Measurements from ENCODE around the gene ANAPC5.
"Not testable (repeated sequence)": the region's sequence is repeated elsewhere in the genome, so short reads cannot be mapped to it uniquely, and the experiment has no call there.

The ANAPC5 gene

GRCh38 chr12:121283841-121284240, 68.4 kb downstream of the ANAPC5 start:
- no peak for DNase-seq

- no peak for DNase-seq
These were observed 68.8 kb downstream of the ANAPC5 start for GRCh38 chr12:121283388-121283787.

GRCh38 chr12:121282910-121283309, 69.3 kb downstream of the ANAPC5 start:
- DNase-seq = not testable (repeated sequence)

- DNase-seq = peak; percentile 2
These were observed 70.0 kb downstream of the ANAPC5 start for GRCh38 chr12:121282072-121282742.

- DNase-seq = not testable (repeated sequence)
These were observed 71.1 kb downstream of the ANAPC5 start for GRCh38 chr12:121281116-121281515.

- DNase-seq = not testable (repeated sequence)
These were observed 71.7 kb downstream of the ANAPC5 start for GRCh38 chr12:121280531-121280930.

GRCh38 chr12:121279507-121279915, 72.7 kb downstream of the ANAPC5 start:
- DNase-seq = no peak

GRCh38 chr12:121279071-121279375, 73.2 kb downstream of the ANAPC5 start:
- no peak for DNase-seq

GRCh38 chr12:121278169-121279070, 73.8 kb downstream of the ANAPC5 start:
- no peak for DNase-seq

- DNase-seq = no peak
These were observed 74.8 kb downstream of the ANAPC5 start for GRCh38 chr12:121277374-121277759.

GRCh38 chr12:121274036-121274763, 78.0 kb downstream of the ANAPC5 start:
- DNase-seq = no peak

- DNase-seq = no peak
These were observed 78.8 kb downstream of the ANAPC5 start for GRCh38 chr12:121273364-121273896.

- no peak for DNase-seq
These were observed 84.4 kb downstream of the ANAPC5 start for GRCh38 chr12:121267822-121268221.

GRCh38 chr12:121264951-121265515, 87.2 kb downstream of the ANAPC5 start:
- DNase-seq = no peak

- DNase-seq = no peak
These were observed 88.1 kb downstream of the ANAPC5 start for GRCh38 chr12:121264135-121264534.

- no peak for DNase-seq
These were observed 88.8 kb downstream of the ANAPC5 start for GRCh38 chr12:121263206-121263935.

GRCh38 chr12:121261398-121261797, 90.8 kb downstream of the ANAPC5 start:
- DNase-seq = no peak

GRCh38 chr12:121260091-121260490, 92.1 kb downstream of the ANAPC5 start:
- no peak for DNase-seq

- DNase-seq = no peak
These were observed 93.1 kb downstream of the ANAPC5 start for GRCh38 chr12:121259074-121259473.

Measured in fibroblast of skin of scalp (primary cell).